Stimulated activated CD4-positive, alpha-beta T cell treated with anti-CD3 and anti-CD28 coated beads, TNF-alpha, amount 100 ng/mL, for 1 hour (primary cell): Measurements from ENCODE around the gene NID1.

Experiments
- DNase-seq, 3 donors: peaks; one replicate each; pipeline ENCODE4 v3.0.0-alpha.2; 2020; ENCODE audit warnings: low read depth in 3 of 3, low spot score in 1 of 3

The NID1 gene

GRCh38 chr1:236067854-236068454 lies 3.1 kb upstream of the NID1 start:
- no peak for DNase-seq

GRCh38 chr1:236066828-236067386 lies 2.0 kb upstream of the NID1 start:
- DNase-seq = peak; percentile 16 to 45 (median 38)

GRCh38 chr1:236066054-236066453 lies 1.2 kb upstream of the NID1 start:
- no peak for DNase-seq

- DNase-seq = no peak
Observed at GRCh38 chr1:236065509-236066005, 667 bp upstream of the NID1 start.

GRCh38 chr1:236063919-236064673 lies 794 bp downstream of the NID1 start:
- DNase-seq = no peak

- DNase-seq = no peak
Observed at GRCh38 chr1:236063551-236063918, 1.4 kb downstream of the NID1 start.

GRCh38 chr1:236060286-236060685 lies 4.6 kb downstream of the NID1 start:
- DNase-seq = no peak

- DNase-seq = no peak
Observed at GRCh38 chr1:236059011-236059410, 5.9 kb downstream of the NID1 start.

- DNase-seq = no peak
Observed at GRCh38 chr1:236058141-236058934, 6.6 kb downstream of the NID1 start.

GRCh38 chr1:236057546-236057945 lies 7.3 kb downstream of the NID1 start:
- DNase-seq = no peak

GRCh38 chr1:236052232-236052993 lies 12.5 kb downstream of the NID1 start:
- DNase-seq = no peak

- DNase-seq = no peak
Observed at GRCh38 chr1:236051242-236051791, 13.6 kb downstream of the NID1 start.

- no peak for DNase-seq
Observed at GRCh38 chr1:236045771-236046170, 19.1 kb downstream of the NID1 start.

- DNase-seq = no peak
Observed at GRCh38 chr1:236044341-236044740, 20.5 kb downstream of the NID1 start.

GRCh38 chr1:236041631-236042618 lies 23.0 kb downstream of the NID1 start:
- no peak for DNase-seq

GRCh38 chr1:236039740-236040685 lies 24.9 kb downstream of the NID1 start:
- no peak for DNase-seq

GRCh38 chr1:236038034-236038433 lies 26.9 kb downstream of the NID1 start:
- no peak for DNase-seq

- no peak for DNase-seq
Observed at GRCh38 chr1:236035681-236036101, 29.2 kb downstream of the NID1 start.
